H9 (cell line): ENCODE data around the gene HSPB1. TPM values are rescaled to one million over a fixed set of nuclear protein-coding genes. Genes with fewer than 3 reads are reported as not detected.
A peak's percentile ranks its signal among the peaks of the same experiment; 100 is the strongest.

Experiments used
- DNase-seq: peaks from one replicate; pipeline ENCODE4 v3.0.0-alpha.2; 2017
- H2AFZ ChIP-seq: one replicate; pipeline ENCODE4 v1.6.1; 2013; ENCODE audit warnings: mild to moderate bottlenecking, low read length, control low read depth, moderate library complexity
- H2AK5ac ChIP-seq: 2 replicates; pipeline ENCODE4 v1.6.1; 2013; ENCODE audit warnings: low read length, control low read depth, mixed read lengths; ENCODE audit not compliant: insufficient read length
- H2BK120ac ChIP-seq: one replicate; pipeline ENCODE4 v1.6.1; 2013; ENCODE audit warnings: low read depth, mild to moderate bottlenecking, low read length, control low read depth, inconsistent platforms; ENCODE audit not compliant: poor library complexity, severe bottlenecking
- H2BK12ac ChIP-seq: 2 replicates; pipeline ENCODE4 v1.6.1; 2013; ENCODE audit warnings: low read length, control low read depth, mixed read lengths, low read depth; ENCODE audit not compliant: insufficient read length
- H2BK15ac ChIP-seq: 2 replicates; pipeline ENCODE4 v1.6.1; 2013; ENCODE audit warnings: low read depth, low read length, control low read depth
- H2BK20ac ChIP-seq: one replicate; pipeline ENCODE4 v1.6.1; 2013; ENCODE audit warnings: low read depth, mild to moderate bottlenecking, low read length, control low read depth, inconsistent platforms; ENCODE audit not compliant: poor library complexity, severe bottlenecking
- H2BK5ac ChIP-seq: 2 replicates; pipeline ENCODE4 v1.6.1; 2013; ENCODE audit warnings: low read length, control low read depth, mixed read lengths; ENCODE audit not compliant: insufficient read length
- H3K14ac ChIP-seq: 2 replicates; pipeline ENCODE4 v1.6.1; 2013; ENCODE audit warnings: low read length, control low read depth; ENCODE audit not compliant: insufficient read depth
- H3K18ac ChIP-seq: 2 replicates; pipeline ENCODE4 v1.6.1; 2013; ENCODE audit warnings: low read depth, mild to moderate bottlenecking, mixed read lengths, low read length, control low read depth; ENCODE audit not compliant: insufficient read length
- H3K23ac ChIP-seq: 2 replicates; pipeline ENCODE4 v1.6.1; 2013; ENCODE audit warnings: low read length, control low read depth, mixed read lengths, low read depth; ENCODE audit not compliant: insufficient read length
- H3K23me2 ChIP-seq: 2 replicates; pipeline ENCODE4 v1.6.1; 2013; ENCODE audit warnings: low read depth, mild to moderate bottlenecking, mixed read lengths, low read length, control low read depth; ENCODE audit not compliant: insufficient read length, poor library complexity, severe bottlenecking
- H3K27ac ChIP-seq: 2 replicates; pipeline ENCODE4 v1.5.1; 2013; ENCODE audit warnings: low read length, control low read depth, mixed read lengths, low read depth; ENCODE audit not compliant: insufficient read length
- H3K27me3 ChIP-seq: 2 replicates; pipeline ENCODE4 v1.6.1; 2013; ENCODE audit warnings: low read length, control low read depth, inconsistent platforms; ENCODE audit not compliant: insufficient read depth
- H3K4ac ChIP-seq: 2 replicates; pipeline ENCODE4 v1.6.1; 2013; ENCODE audit warnings: low read depth, mild to moderate bottlenecking, control low read depth, inconsistent platforms, low read length, moderate library complexity
- H3K4me1 ChIP-seq: 2 replicates; pipeline ENCODE4 v1.6.1; 2013; ENCODE audit warnings: low read length, control low read depth, inconsistent platforms; ENCODE audit not compliant: insufficient read depth
- H3K4me2 ChIP-seq: 2 replicates; pipeline ENCODE4 v1.6.1; 2013; ENCODE audit warnings: low read length, control low read depth, mixed read lengths; ENCODE audit not compliant: insufficient read length, insufficient read depth
- H3K56ac ChIP-seq: 2 replicates; pipeline ENCODE4 v1.6.1; 2013; ENCODE audit warnings: low read depth, mild to moderate bottlenecking, mixed read lengths, low read length, control low read depth; ENCODE audit not compliant: insufficient read length
- H3K79me1 ChIP-seq: 2 replicates; pipeline ENCODE4 v1.6.1; 2013; ENCODE audit warnings: low read depth, mild to moderate bottlenecking, moderate library complexity, low read length, control low read depth, inconsistent platforms; ENCODE audit not compliant: insufficient read depth, poor library complexity, severe bottlenecking
- H3K79me2 ChIP-seq: 2 replicates; pipeline ENCODE4 v1.6.1; 2013; ENCODE audit warnings: low read length, control low read depth, inconsistent platforms; ENCODE audit not compliant: insufficient read depth
- H3K9ac ChIP-seq: 2 replicates; pipeline ENCODE4 v1.6.1; 2013; ENCODE audit warnings: low read length, control low read depth, mixed read lengths; ENCODE audit not compliant: insufficient read length; ENCODE audit errors: extremely low read depth
- H3K9me3 ChIP-seq: one replicate; pipeline ENCODE4 v1.6.1; 2013; ENCODE audit warnings: low read depth, low read length, inconsistent platforms; ENCODE audit not compliant: control insufficient read depth
- H3T11ph ChIP-seq: one replicate; pipeline ENCODE4 v1.6.1; 2013; ENCODE audit warnings: mild to moderate bottlenecking, low read length, control low read depth, inconsistent platforms
- H4K20me1 ChIP-seq: one replicate; pipeline ENCODE4 v1.6.1; 2013; ENCODE audit not compliant: control insufficient read depth, insufficient read length, insufficient read depth
- H4K5ac ChIP-seq: 2 replicates; pipeline ENCODE4 v1.6.1; 2013; ENCODE audit warnings: low read depth, mild to moderate bottlenecking, mixed read lengths, low read length, control low read depth; ENCODE audit not compliant: insufficient read length
- H4K8ac ChIP-seq: replicated peaks from 2 replicates; pipeline ENCODE4 v1.6.1; 2013; ENCODE audit warnings: low read length, control low read depth, mixed read lengths, low read depth; ENCODE audit not compliant: insufficient read length
- H4K91ac ChIP-seq: 2 replicates; pipeline ENCODE4 v1.6.1; 2013; ENCODE audit warnings: low read depth, mild to moderate bottlenecking, moderate library complexity, mixed read lengths, low read length, control low read depth; ENCODE audit not compliant: insufficient read length
- H3K27ac Mint-ChIP-seq, 3 experiments: 2 replicates in 2 of 3; 3 replicates in 1 of 3; pipeline ENCODE4 v1.8.0; 2020 to 2021; ENCODE audit warnings: mixed read lengths in 3 of 3, mild to moderate bottlenecking in 1 of 3, moderate library complexity in 1 of 3
- H3K27me3 Mint-ChIP-seq: 2 replicates; pipeline ENCODE4 v1.8.0; 2021; ENCODE audit warnings: low read depth, mild to moderate bottlenecking, moderate library complexity, mixed read lengths
- H3K36me3 Mint-ChIP-seq, 3 experiments: 2 replicates in 2 of 3; 3 replicates in 1 of 3; pipeline ENCODE4 v1.8.0; 2020 to 2021; ENCODE audit warnings: low read depth in 3 of 3, mixed read lengths in 3 of 3; ENCODE audit not compliant: insufficient read depth in 1 of 3
- H3K4me1 Mint-ChIP-seq, 2 experiments: 2 replicates each; pipeline ENCODE4 v1.8.0; 2020; ENCODE audit warnings: mixed read lengths in 2 of 2
- H3K4me3 Mint-ChIP-seq, 2 experiments: 2 replicates in 1 of 2; 3 replicates in 1 of 2; pipeline ENCODE4 v1.8.0; 2020 to 2021; ENCODE audit warnings: mild to moderate bottlenecking in 2 of 2, mixed read lengths in 2 of 2, moderate library complexity in 1 of 2
- H3K9me3 Mint-ChIP-seq, 2 experiments: 2 replicates in 1 of 2; 3 replicates in 1 of 2; pipeline ENCODE4 v1.8.0; 2020; ENCODE audit warnings: mild to moderate bottlenecking in 2 of 2, mixed read lengths in 2 of 2, moderate library complexity in 1 of 2
- WGBS: extraction: QIAGEN DNeasy Blood & Tissue Kit; methylation state at CpG from one replicate; pipeline ENCODE4 v1.1.7; 2013; ENCODE audit warnings: missing lambda C conversion rate, low lambda C conversion rate, mixed read lengths; ENCODE audit not compliant: insufficient read length; ENCODE audit errors: extremely low coverage; 5-methylcytosine and 5-hydroxymethylcytosine counted together
- total RNA-seq: library from RNA; stranded (reverse); gene quantifications from 2 replicates; pipeline ENCODE4 v1.2.1, GENCODE V29; 2021
- TF ChIP-seq, protein P1 (sequence below): fragments of 200-600 bp; sonication (generic); conservative IDR thresholded peaks from 3 replicates; pipeline ENCODE4 v1.8.0; 2021; ENCODE audit warnings: antibody characterized with exemption, mild to moderate bottlenecking

HSPB1 gene
- total RNA-seq, 1 experiment from 2014 or later = 186 TPM

DNA sequence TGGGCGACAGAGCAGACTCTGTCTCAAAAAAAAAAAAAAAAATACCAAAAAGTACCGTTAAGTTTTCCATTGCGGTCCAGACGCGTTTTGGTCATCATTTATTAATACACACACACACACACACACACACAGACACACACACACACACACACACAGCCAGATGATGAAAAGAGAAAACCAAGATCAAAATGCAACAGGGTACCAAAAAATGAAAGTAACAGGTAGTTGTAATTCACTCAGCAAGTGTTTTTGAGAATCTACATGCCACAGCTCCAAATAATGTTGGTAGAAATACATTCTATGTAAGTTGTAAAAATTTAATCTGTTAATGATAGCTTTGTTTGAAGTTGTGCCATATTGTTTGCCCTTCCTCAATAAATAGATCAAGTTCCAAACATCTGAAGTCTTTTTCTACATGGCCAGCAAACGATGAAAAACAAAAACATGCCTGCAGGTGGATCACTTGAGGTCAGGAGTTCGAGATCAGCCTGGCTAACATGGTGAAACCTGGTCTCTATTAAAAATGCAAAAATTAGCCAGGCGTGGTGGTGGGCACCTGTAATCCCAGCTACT, 46.9 kb downstream of the HSPB1 start:
- Histone ChIP-seq H3K4me2 (no peak overlapping the region), H2AK5ac (no peak overlapping the region), H3K23me2 (no peaks in the 10 kb centered on the region), H3K27ac (no peak overlapping the region), H3K9me3 (no peaks in the 10 kb centered on the region), H2BK12ac (no peak overlapping the region), H2BK20ac (no peak overlapping the region), H4K5ac (no peak overlapping the region), H2BK5ac (no peak overlapping the region), H4K91ac (no peak overlapping the region), H3K4me1 (no peaks in the 10 kb centered on the region), H3K14ac (no peak overlapping the region), H3K4ac (no peak overlapping the region), H2BK120ac (no peak overlapping the region), H3K79me1 (peaks cover 3% of the 10 kb centered on the region), H4K20me1 (no peaks in the 10 kb centered on the region), H2BK15ac (no peak overlapping the region), H3K9ac (no peak overlapping the region), H2AFZ (no peak overlapping the region), H3K79me2 (peaks cover 78% of the 10 kb centered on the region), H3K27me3 (no peaks in the 10 kb centered on the region), H3T11ph (no peak overlapping the region), H3K23ac (no peak overlapping the region), H3K56ac (no peak overlapping the region), H4K8ac (no peak overlapping the region), H3K18ac (no peak overlapping the region)
- Mint-ChIP-seq H3K36me3 (peaks cover 62 to 89% (median 88%) of the 10 kb centered on the region in 3 experiments), H3K4me1 (peaks cover 36% of the 10 kb centered on the region in 2 experiments), H3K4me3 (no peak overlapping the region), H3K9me3 (no peaks in the 10 kb centered on the region; a peak in 3 of 5 replicates), H3K27ac (peak overlapping the region in 1 of 3 experiments; percentile 78; a peak in 1 of 7 replicates), H3K27me3 (no peaks in the 10 kb centered on the region)
- WGBS = no CpG with 5 or more reads among the region's 8 CpGs
- DNase-seq = no peak
- TF ChIP-seq, protein P1, sequence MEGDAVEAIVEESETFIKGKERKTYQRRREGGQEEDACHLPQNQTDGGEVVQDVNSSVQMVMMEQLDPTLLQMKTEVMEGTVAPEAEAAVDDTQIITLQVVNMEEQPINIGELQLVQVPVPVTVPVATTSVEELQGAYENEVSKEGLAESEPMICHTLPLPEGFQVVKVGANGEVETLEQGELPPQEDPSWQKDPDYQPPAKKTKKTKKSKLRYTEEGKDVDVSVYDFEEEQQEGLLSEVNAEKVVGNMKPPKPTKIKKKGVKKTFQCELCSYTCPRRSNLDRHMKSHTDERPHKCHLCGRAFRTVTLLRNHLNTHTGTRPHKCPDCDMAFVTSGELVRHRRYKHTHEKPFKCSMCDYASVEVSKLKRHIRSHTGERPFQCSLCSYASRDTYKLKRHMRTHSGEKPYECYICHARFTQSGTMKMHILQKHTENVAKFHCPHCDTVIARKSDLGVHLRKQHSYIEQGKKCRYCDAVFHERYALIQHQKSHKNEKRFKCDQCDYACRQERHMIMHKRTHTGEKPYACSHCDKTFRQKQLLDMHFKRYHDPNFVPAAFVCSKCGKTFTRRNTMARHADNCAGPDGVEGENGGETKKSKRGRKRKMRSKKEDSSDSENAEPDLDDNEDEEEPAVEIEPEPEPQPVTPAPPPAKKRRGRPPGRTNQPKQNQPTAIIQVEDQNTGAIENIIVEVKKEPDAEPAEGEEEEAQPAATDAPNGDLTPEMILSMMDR = no peak
